GM12878 (cell line): ENCODE measurements around the gene ATRN.

Experiments
- FOS ChIP-seq: IDR thresholded peaks from 3 replicates; pipeline ENCODE4 v1.6.1; 2011; ENCODE audit warnings: borderline replicate concordance; ENCODE audit not compliant: insufficient read length; ENCODE audit errors: extremely low read depth
- MYC ChIP-seq: IDR thresholded peaks from 2 replicates; pipeline ENCODE4 v1.6.1; 2011; ENCODE audit warnings: mild to moderate bottlenecking, low read length, moderate library complexity, inconsistent platforms; ENCODE audit not compliant: insufficient read depth, insufficient replicate concordance, insufficient read length, severe bottlenecking
- NR2C2 ChIP-seq: IDR thresholded peaks from 2 replicates; pipeline ENCODE4 v1.6.1; 2011; ENCODE audit warnings: borderline replicate concordance, low read depth; ENCODE audit not compliant: control insufficient read depth, insufficient read length
- PKNOX1 ChIP-seq: fragments of 450-650 bp; IDR thresholded peaks from 2 replicates; pipeline ENCODE4 v1.6.1; 2016; ENCODE audit warnings: mild to moderate bottlenecking
- POLR2AphosphoS5 ChIP-seq: IDR thresholded peaks from 2 replicates; pipeline ENCODE4 v1.6.1; 2011; ENCODE audit warnings: mild to moderate bottlenecking, low read length, inconsistent platforms
- SMC3 ChIP-seq: IDR thresholded peaks from 2 replicates; pipeline ENCODE4 v1.6.1; 2011; ENCODE audit warnings: low read length, improper control_type of control experiment, borderline replicate concordance
- SRF ChIP-seq, 2 experiments: IDR thresholded peaks; 2 replicates each; pipeline ENCODE4 v1.6.1; 2011; ENCODE audit warnings: low read depth in 2 of 2, low read length in 2 of 2, mild to moderate bottlenecking in 1 of 2, moderate library complexity in 1 of 2
- ZNF384 ChIP-seq: IDR thresholded peaks from 2 replicates; pipeline ENCODE4 v1.6.1; 2012; ENCODE audit warnings: low read depth, mild to moderate bottlenecking, low read length, improper control_type of control experiment, borderline replicate concordance

GRCh38 chr20:3447321-3447720, 23.5 kb upstream of the ATRN start:
- no peak for TF ChIP-seq SRF (IDR thresholded peaks at IDR 0.05; ENCODE audit: low read depth in 2 of 2, low read length in 2 of 2)
- TF ChIP-seq SMC3 = no peak
- no peak for TF ChIP-seq POLR2AphosphoS5
- TF ChIP-seq MYC = no peak
- no peak for TF ChIP-seq PKNOX1
- no peak for TF ChIP-seq FOS
- TF ChIP-seq NR2C2 = no peak
- TF ChIP-seq ZNF384 = no peak
